ENCODE measurements around the gene RANBP17.
"Not testable (repeated sequence)": the region's sequence is repeated elsewhere in the genome, so short reads cannot be mapped to it uniquely, and the experiment has no call there.

The RANBP17 gene

GRCh38 chr5:171297941-171298340, 436.1 kb downstream of the RANBP17 start:
- not testable (repeated sequence) for DNase-seq (ENCODE audit: low spot score)

- DNase-seq (ENCODE audit: low spot score), result no peak
Measured at GRCh38 chr5:171299228-171299627, 437.4 kb downstream of the RANBP17 start.

GRCh38 chr5:171299851-171300250, 438.0 kb downstream of the RANBP17 start:
- no peak for DNase-seq (ENCODE audit: low spot score)

GRCh38 chr5:171300358-171300757, 438.5 kb downstream of the RANBP17 start:
- DNase-seq (ENCODE audit: low spot score), result no peak

GRCh38 chr5:171306166-171306565, 444.3 kb downstream of the RANBP17 start:
- no peak for DNase-seq (ENCODE audit: low spot score)

- no peak for DNase-seq (ENCODE audit: low spot score)
Measured at GRCh38 chr5:171306781-171307591, 445.2 kb downstream of the RANBP17 start.

- no peak for DNase-seq (ENCODE audit: low spot score)
Measured at GRCh38 chr5:171307789-171308452, 446.1 kb downstream of the RANBP17 start.

GRCh38 chr5:171308453-171309275, 446.8 kb downstream of the RANBP17 start, which contains the start of gene TLX3:
Gene TLX3 (plus strand): TSS chr5:171309248. CDS start chr5:171309366, 118 bp downstream.
- DNase-seq (ENCODE audit: low spot score), result no peak

- no peak for DNase-seq (ENCODE audit: low spot score)
Measured at GRCh38 chr5:171309276-171310211, 447.7 kb downstream of the RANBP17 start.

- no peak for DNase-seq (ENCODE audit: low spot score)
Measured at GRCh38 chr5:171310212-171310818, 448.5 kb downstream of the RANBP17 start.

- DNase-seq (ENCODE audit: low spot score), result no peak
Measured at GRCh38 chr5:171310819-171311321, 449.1 kb downstream of the RANBP17 start.

GRCh38 chr5:171311322-171312077, 449.7 kb downstream of the RANBP17 start:
- DNase-seq (ENCODE audit: low spot score), result no peak

- DNase-seq (ENCODE audit: low spot score), result no peak
Measured at GRCh38 chr5:171312129-171312974, 450.5 kb downstream of the RANBP17 start.

GRCh38 chr5:171313481-171314206, 451.8 kb downstream of the RANBP17 start:
- DNase-seq (ENCODE audit: low spot score), result no peak

GRCh38 chr5:171314728-171315385, 453.0 kb downstream of the RANBP17 start:
- no peak for DNase-seq (ENCODE audit: low spot score)

GRCh38 chr5:171315386-171315891, 453.6 kb downstream of the RANBP17 start:
- no peak for DNase-seq (ENCODE audit: low spot score)

- no peak for DNase-seq (ENCODE audit: low spot score)
Measured at GRCh38 chr5:171315925-171316257, 454.1 kb downstream of the RANBP17 start.

Data from globus pallidus (tissue), 1 donor.